H1 (cell line): ENCODE data around the gene LPIN2. TPM values are rescaled to one million over a fixed set of nuclear protein-coding genes. Genes with fewer than 3 reads are reported as not detected.

Experiments used
- CTCF ChIA-PET: fragments of 300-600 bp; sonication (Branson Sonifier 250); formaldehyde crosslinking; loops from one replicate; lab custom pipeline; 2021; ENCODE audit not compliant: partially characterized antibody; lab: Charles Lee
- POLR2A ChIA-PET: fragments of 300-600 bp; sonication (Branson Sonifier 250); formaldehyde crosslinking; loops from one replicate; lab custom pipeline; 2021; ENCODE audit warnings: inconsistent platforms; ENCODE audit not compliant: partially characterized antibody; lab: Charles Lee
- DNase-seq, 2 experiments: peaks; one replicate each; pipeline versions ENCODE4 v3.0.0 to v3.0.0-alpha.2; 2010 to 2022; ENCODE audit warnings: low spot score in 2 of 2, low read depth in 1 of 2, mixed read lengths in 1 of 2
- FAIRE-seq: peaks from 2 replicates; lab custom pipeline; 2011; peaks lifted over from hg19 to GRCh38; lab: Jason Lieb, UNC
- H2AFZ ChIP-seq: 2 replicates; pipeline ENCODE4 v1.8.1; 2012; ENCODE audit warnings: low read length, inconsistent platforms
- H2AK5ac ChIP-seq: 2 replicates; pipeline ENCODE4 v1.6.1; 2013; ENCODE audit warnings: low read depth, low read length
- H2BK120ac ChIP-seq: replicated peaks from 2 replicates; pipeline ENCODE3; 2013; ENCODE audit warnings: low read depth, low read length, inconsistent platforms
- H2BK12ac ChIP-seq: 2 replicates; pipeline ENCODE4 v1.6.1; 2013; ENCODE audit warnings: low read depth, low read length
- H2BK15ac ChIP-seq: 2 replicates; pipeline ENCODE4 v1.6.1; 2013; ENCODE audit warnings: low read length
- H2BK20ac ChIP-seq: 2 replicates; pipeline ENCODE4 v1.6.1; 2013; ENCODE audit warnings: low read length
- H2BK5ac ChIP-seq: 2 replicates; pipeline ENCODE4 v1.6.1; 2013; ENCODE audit warnings: low read depth, low read length
- H3K14ac ChIP-seq: 2 replicates; pipeline ENCODE4 v1.6.1; 2013; ENCODE audit warnings: inconsistent platforms; ENCODE audit not compliant: insufficient read length
- H3K18ac ChIP-seq: 2 replicates; pipeline ENCODE4 v1.6.1; 2013; ENCODE audit warnings: low read length; ENCODE audit errors: extremely low read depth
- H3K23ac ChIP-seq: 2 replicates; pipeline ENCODE4 v1.6.1; 2013; ENCODE audit warnings: inconsistent platforms; ENCODE audit not compliant: insufficient read length
- H3K23me2 ChIP-seq: 2 replicates; pipeline ENCODE4 v1.6.1; 2013; ENCODE audit warnings: low read depth, low read length
- H3K27ac ChIP-seq: 2 replicates; pipeline ENCODE4 v1.6.1; 2011; ENCODE audit warnings: low read depth, low read length, inconsistent platforms
- H3K27me3 ChIP-seq, 4 experiments: replicated peaks in 1 of 4; 1 replicate in 1 of 4; 2 replicates in 3 of 4; pipeline versions ENCODE4 v1.6.1 to v1.8.1; 2011 to 2013; ENCODE audit warnings: low read length in 3 of 4, mild to moderate bottlenecking in 3 of 4, inconsistent platforms in 2 of 4, mixed read lengths in 2 of 4, moderate library complexity in 1 of 4; ENCODE audit not compliant: control insufficient read depth in 3 of 4, insufficient read depth in 3 of 4; ENCODE audit errors: extremely low read depth in 1 of 4
- H3K36me3 ChIP-seq, 4 experiments: 2 replicates each; pipeline versions ENCODE4 v1.6.1 to v1.8.1; 2011 to 2013; ENCODE audit warnings: mild to moderate bottlenecking in 4 of 4, low read length in 3 of 4, moderate library complexity in 2 of 4, control low read depth in 1 of 4, inconsistent platforms in 1 of 4; ENCODE audit not compliant: insufficient read depth in 4 of 4, control insufficient read depth in 2 of 4
- H3K4ac ChIP-seq: replicated peaks from 2 replicates; pipeline ENCODE3; 2013; ENCODE audit warnings: low read length, low read depth, mixed read lengths, inconsistent platforms; ENCODE audit not compliant: insufficient read length
- H3K4me1 ChIP-seq, 4 experiments: replicated peaks in 1 of 4; 1 replicate in 1 of 4; 2 replicates in 3 of 4; pipeline versions ENCODE4 v1.6.1 to v1.8.1; 2011 to 2013; ENCODE audit warnings: low read length in 3 of 4, inconsistent platforms in 2 of 4, mixed read lengths in 1 of 4; ENCODE audit not compliant: insufficient read depth in 4 of 4, control insufficient read depth in 3 of 4
- H3K4me2 ChIP-seq, 2 experiments: 2 replicates each; pipeline versions ENCODE4 v1.6.1 to v1.8.1; 2011 to 2013; ENCODE audit warnings: low read depth in 2 of 2, low read length in 2 of 2, control low read depth in 1 of 2, inconsistent platforms in 1 of 2, mild to moderate bottlenecking in 1 of 2; ENCODE audit not compliant: insufficient read depth in 1 of 2
- H3K4me3 ChIP-seq, 4 experiments: fragments of 200-600, 300-600 bp in 1 of 4; sonication (generic), shearing (Covaris generic), sonication (Bioruptor Twin) in 1 of 4; 2 replicates each; pipeline versions ENCODE4 v1.5.1 to v1.8.1; 2011 to 2016; ENCODE audit warnings: low read length in 4 of 4, low read depth in 3 of 4, control low read depth in 2 of 4, inconsistent platforms in 2 of 4, mild to moderate bottlenecking in 2 of 4, mixed read lengths in 1 of 4, moderate library complexity in 1 of 4; ENCODE audit not compliant: insufficient read depth in 2 of 4; ENCODE audit errors: extremely low read depth in 1 of 4
- H3K56ac ChIP-seq: replicated peaks from 2 replicates; pipeline ENCODE3; 2013; ENCODE audit warnings: low read depth, mild to moderate bottlenecking, mixed read lengths, low read length, inconsistent platforms; ENCODE audit not compliant: insufficient read length
- H3K79me1 ChIP-seq: 2 replicates; pipeline ENCODE4 v1.6.1; 2013; ENCODE audit warnings: low read depth, low read length, control low read depth
- H3K79me2 ChIP-seq, 2 experiments: 2 replicates each; pipeline versions ENCODE4 v1.6.1 to v1.8.1; 2012 to 2013; ENCODE audit warnings: low read length in 2 of 2, mild to moderate bottlenecking in 2 of 2, inconsistent platforms in 1 of 2; ENCODE audit not compliant: insufficient read depth in 2 of 2, control insufficient read depth in 1 of 2
- H3K9ac ChIP-seq, 4 experiments: replicated peaks in 1 of 4; 1 replicate in 1 of 4; 2 replicates in 3 of 4; pipeline versions ENCODE4 v1.6.1 to v1.8.1; 2011 to 2013; ENCODE audit warnings: low read depth in 3 of 4, low read length in 3 of 4, control low read depth in 2 of 4, mild to moderate bottlenecking in 2 of 4, moderate library complexity in 2 of 4, inconsistent platforms in 1 of 4; ENCODE audit errors: extremely low read depth in 1 of 4
- H3K9me3 ChIP-seq, 2 experiments: 2 replicates each; pipeline versions ENCODE4 v1.6.1 to v1.8.1; 2012 to 2013; ENCODE audit warnings: mild to moderate bottlenecking in 2 of 2, moderate library complexity in 2 of 2, control low read depth in 1 of 2, inconsistent platforms in 1 of 2, low read depth in 1 of 2, low read length in 1 of 2, mixed read lengths in 1 of 2; ENCODE audit not compliant: insufficient read depth in 2 of 2
- H4K20me1 ChIP-seq, 2 experiments: replicated peaks in 1 of 2; 2 replicates each; pipeline versions ENCODE3 to v1.8.1; 2011 to 2013; ENCODE audit warnings: inconsistent platforms in 2 of 2, low read length in 2 of 2, mild to moderate bottlenecking in 1 of 2; ENCODE audit not compliant: insufficient read depth in 2 of 2, control insufficient read depth in 1 of 2
- H4K5ac ChIP-seq: 2 replicates; pipeline ENCODE4 v1.6.1; 2013; ENCODE audit warnings: low read length, low read depth, mixed read lengths, inconsistent platforms; ENCODE audit not compliant: insufficient read length
- H4K8ac ChIP-seq: 2 replicates; pipeline ENCODE4 v1.8.0; 2013; ENCODE audit warnings: mild to moderate bottlenecking, moderate library complexity, low read length, inconsistent platforms; ENCODE audit not compliant: insufficient read depth; ENCODE audit errors: extremely low read depth
- H4K91ac ChIP-seq: replicated peaks from 2 replicates; pipeline ENCODE3; 2013; ENCODE audit warnings: low read length, mixed read lengths, inconsistent platforms; ENCODE audit not compliant: insufficient read length
- RBBP5 ChIP-seq: IDR thresholded peaks from 2 replicates; pipeline ENCODE4 v1.7.1; 2012; ENCODE audit warnings: low read depth, mild to moderate bottlenecking, inconsistent platforms, low read length, moderate library complexity, borderline replicate concordance
- SIX5 ChIP-seq: IDR thresholded peaks from 2 replicates; pipeline ENCODE4 v1.6.1; 2011; ENCODE audit warnings: mild to moderate bottlenecking, low read depth, low read length
- TEAD4 ChIP-seq: IDR thresholded peaks from 2 replicates; pipeline ENCODE4 v1.6.1; 2012; ENCODE audit warnings: low read depth, low read length, inconsistent platforms, mixed read lengths
- WGBS, 2 experiments: shearing (Covaris generic) in 1 of 2; methylation state at CpG; one replicate each; pipeline versions ENCODE4 v1.1.6 to v1.1.7; 2013 to 2015; ENCODE audit warnings: low lambda C conversion rate in 2 of 2, mixed read lengths in 2 of 2, inconsistent platforms in 1 of 2, low coverage in 1 of 2, missing lambda C conversion rate in 1 of 2; ENCODE audit not compliant: insufficient replicate concordance in 2 of 2, insufficient coverage in 1 of 2, insufficient read length in 1 of 2; ENCODE audit errors: extremely low coverage in 1 of 2, missing lambda C conversion rate in 1 of 2; 5-methylcytosine and 5-hydroxymethylcytosine counted together
- polyA plus RNA-seq, 7 experiments: library from polyadenylated mRNA; depleted of rRNA in 3 of 7; stranded (reverse) in 5 of 7; unstranded in 2 of 7; fragments of >200 nt in 5 of 7; fragments of 200-250 nt in 2 of 7; gene quantifications; 1 replicate in 5 of 7; 2 replicates in 1 of 7; 4 replicates in 1 of 7; pipeline versions ENCODE4 v1.2.1 to v1.2.3, GENCODE V29; 2011 to 2013; ENCODE audit warnings: missing spikeins in 2 of 7, mixed read lengths in 2 of 7
- total RNA-seq: library from RNA; stranded (reverse); fragmentation: NEBNext Ultra II Directional; extraction: Animal tissue kit (Norgen Biotek cat#: 25700); gene quantifications from 2 replicates; pipeline ENCODE4 v1.2.1, GENCODE V29; 2021
- TF ChIP-seq, protein P1 (sequence below): IDR thresholded peaks from 2 replicates; pipeline ENCODE4 v1.6.1; 2011; ENCODE audit warnings: low read length, improper control_type of control experiment

Gene LPIN2
- total and polyA plus RNA-seq, 2 of the 8 experiments (the other 6 are each of a cell fraction or from before 2014, with no cell fraction given) = 7.4 to 14.2 TPM

DNA sequence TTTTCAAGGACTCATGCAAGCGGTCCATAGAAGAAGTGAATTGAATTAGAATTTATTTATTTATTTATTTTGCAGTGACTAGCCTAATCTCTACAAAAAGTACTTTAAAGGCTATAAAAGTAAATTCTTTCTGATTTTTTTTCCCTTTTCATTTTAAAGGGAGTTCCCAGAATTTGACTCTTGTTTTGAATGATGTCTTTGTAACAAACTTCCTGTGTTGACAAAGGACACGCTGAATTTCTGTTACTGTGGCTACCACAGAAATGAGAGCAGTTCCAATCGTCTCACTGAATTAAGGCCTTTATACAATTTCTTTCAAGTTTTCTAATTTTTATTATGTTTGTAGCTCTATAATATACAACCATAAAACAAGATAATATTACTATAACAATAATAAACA, 46.3 kb upstream of the LPIN2 start:
- DNase-seq (no peak), FAIRE-seq (no peak)
- H3K4me3 ChIP-seq = no peak overlapping the region
- H3K4me2 ChIP-seq = no peak overlapping the region
- no peak overlapping the region for H3K9ac ChIP-seq
- no peaks in the 10 kb centered on the region for H3K4me1 ChIP-seq
- H3K79me1 ChIP-seq = no peaks in the 10 kb centered on the region
- H3K56ac ChIP-seq = no peak overlapping the region
- no peak overlapping the region for H2BK5ac ChIP-seq
- TF ChIP-seq SIX5 (no peak), RBBP5 (no peak), TEAD4 (no peak)
- TF ChIP-seq, protein P1, sequence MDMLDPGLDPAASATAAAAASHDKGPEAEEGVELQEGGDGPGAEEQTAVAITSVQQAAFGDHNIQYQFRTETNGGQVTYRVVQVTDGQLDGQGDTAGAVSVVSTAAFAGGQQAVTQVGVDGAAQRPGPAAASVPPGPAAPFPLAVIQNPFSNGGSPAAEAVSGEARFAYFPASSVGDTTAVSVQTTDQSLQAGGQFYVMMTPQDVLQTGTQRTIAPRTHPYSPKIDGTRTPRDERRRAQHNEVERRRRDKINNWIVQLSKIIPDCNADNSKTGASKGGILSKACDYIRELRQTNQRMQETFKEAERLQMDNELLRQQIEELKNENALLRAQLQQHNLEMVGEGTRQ = no peak
- 88% methylated on average over 3 of the region's 3 CpGs; no CpG with 5 or more reads in 1 of the 2 experiments for WGBS, 2 experiments
- no peak overlapping the region for H2AFZ ChIP-seq
- no peaks in the 10 kb centered on the region for H3K36me3 ChIP-seq
- H2BK120ac ChIP-seq = no peak overlapping the region
- H4K91ac ChIP-seq = no peak overlapping the region
- no peaks in the 10 kb centered on the region for H4K20me1 ChIP-seq
- no peak overlapping the region for H2BK12ac ChIP-seq
- no peaks in the 10 kb centered on the region for H3K9me3 ChIP-seq
- no peak overlapping the region for H3K18ac ChIP-seq
- ChIA-PET CTCF (interaction anchor here (1.2 kb wide), 1 partner anchor 12 kb away, joined by 4 read pairs; no protein-coding TSS in a partner anchor), POLR2A (no interaction called here)
- no peaks in the 10 kb centered on the region for H3K27me3 ChIP-seq
- no peak overlapping the region for H3K4ac ChIP-seq
- no peak overlapping the region for H3K23ac ChIP-seq
- H4K8ac ChIP-seq = no peak overlapping the region
- H2BK15ac ChIP-seq = no peak overlapping the region
- H3K79me2 ChIP-seq = no peaks in the 10 kb centered on the region
- no peak overlapping the region for H3K27ac ChIP-seq
- H4K5ac ChIP-seq = no peak overlapping the region
- H3K14ac ChIP-seq = no peak overlapping the region
- no peak overlapping the region for H2BK20ac ChIP-seq
- no peak overlapping the region for H2AK5ac ChIP-seq
- H3K23me2 ChIP-seq = no peaks in the 10 kb centered on the region
